ENCODE measurements around the gene CTBP2.
"Not testable (repeated sequence)": the region's sequence is repeated elsewhere in the genome, so short reads cannot be mapped to it uniquely, and the experiment has no call there.

The CTBP2 gene

DNA sequence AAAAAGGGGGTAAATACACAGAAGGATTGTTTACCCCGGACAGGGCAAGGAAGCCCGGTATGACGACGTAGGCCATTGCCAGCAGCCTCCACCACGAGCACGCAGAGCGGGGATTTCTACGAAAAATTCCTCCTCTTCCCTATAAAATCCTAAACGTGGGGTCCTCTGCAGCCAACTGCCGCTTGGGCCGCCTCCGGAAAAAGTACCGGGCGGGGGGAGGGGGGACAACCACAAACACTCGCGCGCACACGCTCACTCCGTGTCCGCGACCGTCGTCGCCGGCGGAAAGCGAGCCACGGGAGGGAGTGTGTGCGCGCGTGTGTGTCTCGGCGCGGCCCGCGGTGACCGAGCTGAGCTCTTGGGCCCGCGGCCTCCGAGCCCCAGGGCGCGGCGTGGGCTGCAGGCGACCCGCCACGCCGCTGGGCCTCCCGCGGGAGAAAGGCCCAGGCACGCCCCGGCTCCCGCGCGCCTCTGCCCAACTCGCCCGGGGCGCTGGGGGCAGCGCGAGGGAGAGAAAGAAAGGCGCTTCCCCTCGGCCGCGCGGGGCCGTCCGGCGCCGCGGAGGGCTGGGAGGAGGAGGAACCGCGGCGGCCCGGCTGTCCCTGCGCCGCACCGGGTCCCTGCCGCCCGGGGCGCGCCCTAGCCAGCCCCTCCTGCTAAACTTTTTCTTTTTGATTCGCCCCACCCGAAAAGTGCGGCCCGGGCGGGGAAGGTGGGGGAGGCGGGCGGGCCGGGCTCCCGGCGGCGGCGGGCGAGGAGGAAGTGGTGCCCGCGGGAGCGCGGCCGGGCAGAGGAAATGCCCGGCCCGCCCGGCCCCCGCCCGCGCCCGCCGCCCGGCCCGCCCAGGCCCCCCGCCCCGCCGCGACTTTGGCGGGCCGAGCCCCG, 1.5 kb downstream of the CTBP2 start:
- no peak for DNase-seq (ENCODE audit: low read depth in 2 of 2)

- no peak for DNase-seq (ENCODE audit: low read depth in 2 of 2)
Observed at GRCh38 chr10:125158275-125158600, 2.1 kb downstream of the CTBP2 start.

DNA sequence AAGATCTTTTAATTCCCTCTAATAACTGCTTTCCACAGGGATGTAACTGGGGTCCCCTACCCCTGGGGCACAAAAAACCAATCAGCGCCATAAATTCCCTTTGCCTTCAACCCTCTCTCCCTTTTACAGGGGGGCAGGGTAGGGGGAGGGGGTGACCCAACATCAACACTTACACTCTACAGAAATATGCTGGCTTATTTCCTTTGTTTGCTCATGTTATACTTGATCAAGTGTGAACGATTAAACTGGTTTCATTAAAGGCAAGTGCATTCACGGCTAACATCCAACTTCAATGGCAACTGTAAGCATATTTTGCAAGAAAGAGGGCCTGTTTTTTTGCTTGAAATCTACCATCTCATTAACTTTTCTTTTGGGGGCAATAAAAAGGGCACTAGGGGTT, 2.9 kb downstream of the CTBP2 start:
- DNase-seq (ENCODE audit: low read depth in 2 of 2) = no peak

GRCh38 chr10:125156739-125157480, 3.5 kb downstream of the CTBP2 start:
- no peak for DNase-seq (ENCODE audit: low read depth in 2 of 2)

DNA sequence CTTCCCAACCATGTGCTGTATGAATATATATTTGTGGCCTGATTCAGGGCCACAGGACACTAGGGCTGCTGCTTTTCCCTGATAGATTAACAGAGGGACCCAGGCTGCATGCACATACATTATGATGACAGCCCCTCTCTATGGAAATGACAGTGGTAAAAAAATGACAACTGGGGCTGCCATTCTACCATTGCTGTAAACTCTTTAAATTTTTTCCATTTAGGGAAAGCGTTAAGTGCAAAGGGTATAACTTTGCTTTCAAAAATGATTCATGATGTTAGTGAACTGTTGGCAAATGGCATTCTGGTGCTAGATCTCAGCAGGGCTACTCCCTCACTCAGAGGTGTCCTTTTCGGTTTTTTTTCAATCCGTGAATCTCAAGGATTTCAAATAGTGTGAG, 4.2 kb downstream of the CTBP2 start:
- no peak for DNase-seq (ENCODE audit: low read depth in 2 of 2)

- no peak for DNase-seq (ENCODE audit: low read depth in 2 of 2)
Observed at GRCh38 chr10:125155101-125155500, 5.3 kb downstream of the CTBP2 start.

GRCh38 chr10:125154529-125154928, 5.8 kb downstream of the CTBP2 start:
- no peak for DNase-seq (ENCODE audit: low read depth in 2 of 2)

DNA sequence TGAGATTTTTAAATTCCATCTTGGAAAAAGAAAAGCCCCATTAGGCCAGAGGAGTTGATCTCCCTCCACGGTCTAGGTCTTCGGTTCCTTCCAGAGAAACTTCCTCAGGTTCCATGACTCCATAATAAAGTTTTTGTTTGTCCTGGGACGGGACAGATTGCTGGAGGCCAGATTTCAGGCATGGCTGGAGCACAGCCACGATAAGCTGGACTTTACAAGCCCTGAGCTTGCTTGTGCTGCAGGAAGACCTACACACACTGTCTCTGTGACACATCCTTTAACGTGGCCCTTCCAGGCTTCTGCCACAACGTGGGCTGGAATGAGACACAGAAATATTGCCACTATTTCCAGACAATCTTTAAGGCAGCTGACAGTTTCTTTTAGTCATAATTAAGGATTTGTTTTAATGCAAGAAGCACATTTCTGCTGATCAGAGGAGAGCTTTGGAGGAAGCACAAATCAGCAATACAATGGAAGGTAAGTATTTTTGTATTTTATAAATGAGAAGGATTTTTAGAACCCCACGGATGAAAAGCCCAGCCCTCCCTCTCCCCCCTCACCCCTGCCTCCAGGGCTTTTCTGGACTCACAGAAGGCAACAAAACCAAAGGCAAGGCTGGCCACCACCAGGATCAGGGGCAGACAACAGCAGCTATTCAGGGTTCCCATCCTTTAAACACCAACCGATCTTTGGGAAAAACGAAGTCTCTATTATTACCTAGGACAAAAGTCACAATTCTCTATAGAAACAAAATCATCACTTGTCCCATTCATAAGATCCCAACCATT, 6.5 kb downstream of the CTBP2 start:
- DNase-seq (ENCODE audit: low read depth in 2 of 2) = no peak

DNA sequence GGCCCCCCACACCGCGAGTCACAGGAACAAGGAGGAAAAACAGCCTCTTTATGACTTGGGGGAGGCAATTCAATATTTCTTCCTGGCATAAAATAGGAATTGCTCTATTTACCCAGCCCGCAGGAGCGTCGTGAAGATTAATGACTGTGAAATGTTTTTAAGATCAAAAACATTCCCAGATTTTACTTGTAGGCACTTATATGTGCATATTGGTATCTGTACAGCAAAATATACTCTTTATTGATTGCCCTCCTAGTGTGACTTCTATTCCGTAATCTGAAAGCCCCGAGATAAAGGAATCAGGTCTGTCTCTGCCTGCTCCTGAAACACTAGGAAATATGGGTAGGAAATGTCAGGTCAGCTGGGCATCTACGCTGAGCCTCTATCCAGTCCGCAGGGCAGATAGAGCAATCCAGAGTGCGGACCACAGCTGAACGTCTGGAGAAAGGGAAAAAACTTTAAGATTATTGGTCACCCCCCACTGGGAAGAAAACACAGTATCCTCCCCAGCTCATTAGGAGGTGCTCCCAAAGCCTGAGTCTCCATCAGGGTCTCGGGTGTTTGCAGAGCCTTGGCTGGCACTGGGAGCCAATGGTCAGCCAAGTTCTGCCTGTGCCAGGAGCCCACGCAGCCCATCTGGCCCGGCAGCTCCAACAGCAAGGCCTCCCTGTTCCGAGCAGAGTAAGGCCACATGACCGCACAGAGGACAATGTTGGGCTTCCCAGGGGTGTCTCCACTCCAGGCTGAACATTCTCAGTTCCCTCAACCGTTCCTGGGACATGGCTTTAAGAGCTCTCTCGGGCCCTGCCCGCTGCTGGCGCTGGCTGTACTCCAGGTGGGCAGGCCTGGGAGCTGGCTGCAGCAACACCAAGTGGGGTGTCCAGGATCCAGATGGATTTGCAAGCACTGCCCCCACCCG, 7.7 kb downstream of the CTBP2 start:
- no peak for DNase-seq (ENCODE audit: low read depth in 2 of 2)

GRCh38 chr10:125151553-125152449, 8.6 kb downstream of the CTBP2 start:
- no peak for DNase-seq (ENCODE audit: low read depth in 2 of 2)

- DNase-seq (ENCODE audit: low read depth in 2 of 2) = no peak
Observed at GRCh38 chr10:125151170-125151552, 9.2 kb downstream of the CTBP2 start.

GRCh38 chr10:125150376-125151083, 9.8 kb downstream of the CTBP2 start:
- DNase-seq (ENCODE audit: low read depth in 2 of 2) = not testable (repeated sequence)

DNA sequence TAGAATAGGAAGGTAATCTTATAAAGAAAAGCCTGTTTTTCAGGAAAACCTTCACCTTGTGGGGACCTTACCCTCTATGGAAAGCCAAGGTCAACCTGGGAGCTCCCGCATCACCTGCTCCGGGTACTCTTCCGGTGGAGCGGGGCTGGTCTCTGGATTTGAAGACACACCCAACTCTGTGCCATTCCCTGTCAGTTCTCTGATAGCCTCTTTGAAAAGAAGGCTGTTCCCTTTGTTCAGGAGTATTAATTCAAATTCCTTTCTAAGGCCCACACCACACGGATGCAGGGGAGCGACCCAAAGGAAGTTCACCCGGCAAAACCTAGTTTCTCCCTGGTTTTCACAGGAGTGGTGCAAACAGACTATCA, 10.7 kb downstream of the CTBP2 start:
- no peak for DNase-seq (ENCODE audit: low read depth in 2 of 2)

DNA sequence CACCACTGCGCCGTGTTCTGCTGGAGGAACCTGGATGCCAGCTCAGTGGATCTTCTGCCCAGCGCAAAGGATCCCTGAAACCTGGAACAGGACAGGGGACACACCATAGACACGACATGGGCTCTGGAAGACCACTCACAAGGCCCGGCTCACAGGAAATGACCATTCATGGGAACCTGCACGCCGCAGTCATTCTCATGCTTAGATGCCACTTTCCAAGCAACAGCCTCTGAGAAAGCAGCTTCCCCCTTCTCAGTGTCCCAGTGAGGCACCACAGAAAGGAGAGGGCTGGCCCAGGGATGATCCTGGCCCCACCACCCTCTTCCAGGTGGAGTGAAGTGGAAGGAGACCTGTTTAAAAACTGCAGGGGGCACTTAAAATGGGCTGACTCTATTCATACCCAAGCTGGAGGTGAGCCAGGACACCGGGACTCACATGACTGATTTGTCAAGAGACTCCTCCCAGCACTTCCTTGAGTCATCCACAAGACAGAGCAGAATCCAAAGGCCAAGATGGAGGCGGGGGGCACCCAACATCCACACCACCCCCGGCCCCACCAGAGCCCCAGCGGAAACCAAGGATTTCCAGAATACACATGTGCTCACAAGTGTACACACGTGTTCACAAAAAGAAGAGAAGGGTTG, 11.2 kb downstream of the CTBP2 start:
- DNase-seq (ENCODE audit: low read depth in 2 of 2) = no peak

DNA sequence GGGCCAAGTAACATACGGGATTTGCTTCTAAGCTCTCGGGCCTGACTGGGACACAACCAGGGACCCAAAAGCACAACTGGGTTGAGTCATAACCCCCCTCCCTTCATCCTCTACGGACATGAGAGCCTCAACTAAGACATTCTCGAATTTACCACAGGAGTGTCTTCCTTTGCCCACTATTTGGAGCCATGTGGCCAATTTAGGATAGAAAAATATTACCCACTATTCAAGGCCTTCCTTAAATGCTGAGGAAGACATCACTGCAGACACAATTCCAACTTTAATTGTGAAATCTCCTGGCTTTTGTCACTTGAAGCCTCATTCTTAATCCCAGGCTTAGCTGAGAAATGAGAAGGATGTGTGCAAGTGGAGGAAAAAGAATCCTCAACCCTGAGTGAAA, 11.8 kb downstream of the CTBP2 start:
- DNase-seq (ENCODE audit: low read depth in 2 of 2) = no peak

DNA sequence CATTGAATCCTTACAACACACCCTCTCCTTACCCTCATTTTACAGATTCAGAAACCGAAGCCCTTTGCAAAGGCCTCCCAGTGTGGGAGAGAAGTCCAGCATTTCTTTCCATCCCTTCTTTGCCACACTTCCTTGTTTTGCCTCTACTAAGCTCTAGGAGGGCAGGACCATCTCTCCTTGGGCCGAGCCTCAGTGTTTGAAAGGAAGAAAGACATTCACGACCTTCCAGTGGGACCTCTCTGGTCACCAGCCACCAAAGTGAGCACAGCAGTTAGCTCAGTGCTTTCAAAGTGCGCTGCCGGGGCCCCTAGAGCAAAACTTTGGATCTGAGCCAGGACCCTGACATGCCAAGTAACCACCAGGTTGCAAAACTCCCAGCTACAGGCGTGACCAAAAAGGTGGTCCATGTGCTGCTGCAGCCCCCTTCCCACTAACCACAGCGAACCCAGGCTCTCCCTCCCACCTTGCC, 12.4 kb downstream of the CTBP2 start:
- DNase-seq (ENCODE audit: low read depth in 2 of 2) = no peak

DNA sequence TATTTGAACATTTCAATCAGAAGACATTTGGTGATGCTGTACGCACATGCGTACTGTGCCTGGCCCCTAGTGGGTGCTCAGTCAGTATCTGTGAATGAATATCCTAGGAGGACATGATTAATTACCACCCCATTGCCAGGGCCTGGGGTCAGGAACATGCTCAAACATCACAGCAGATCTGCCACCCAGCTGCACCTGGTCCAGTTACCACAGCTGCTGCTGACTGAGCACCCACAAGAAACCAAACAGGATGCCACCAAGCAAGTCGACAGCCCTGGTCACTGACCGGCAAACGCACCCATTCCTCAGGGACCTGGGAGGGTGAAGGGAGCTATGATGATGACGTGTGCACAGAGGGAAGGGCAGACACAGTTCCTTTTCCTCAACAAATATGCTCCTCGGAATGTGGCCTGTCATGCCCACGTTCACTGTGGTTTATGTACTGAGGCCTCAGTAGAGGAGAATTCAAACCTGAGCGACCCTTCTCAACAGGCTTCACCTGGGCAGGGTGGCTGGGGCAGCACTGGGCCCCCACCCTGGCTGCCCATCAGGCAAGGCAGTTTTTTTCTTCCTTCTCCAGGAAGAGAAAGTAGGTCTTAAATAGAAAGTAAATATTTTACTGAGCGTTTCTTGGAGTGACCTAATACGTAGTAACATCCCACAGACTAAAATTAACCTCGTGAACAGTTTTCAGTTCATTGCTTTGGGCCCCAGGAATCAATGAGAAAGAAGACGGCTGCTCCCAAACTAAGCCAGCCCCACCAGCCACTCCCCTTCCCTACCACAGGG, 13.4 kb downstream of the CTBP2 start:
- no peak for DNase-seq (ENCODE audit: low read depth in 2 of 2)

GRCh38 chr10:125145636-125146035, 14.7 kb downstream of the CTBP2 start:
- DNase-seq (ENCODE audit: low read depth in 2 of 2) = no peak
